GM23338 (cell line): ENCODE measurements around the gene OSBPL10. TPM values are rescaled to one million over a fixed set of nuclear protein-coding genes. Genes with fewer than 3 reads are reported as not detected.
A peak's percentile ranks its signal among the peaks of the same experiment; 100 is the strongest.

Experiments used
- ATAC-seq: fragments of 200-7000 bp; cut with Tn5 transposase; 3 replicates; pipeline ENCODE4 v1.9.1; 2020
- DNase-seq: peaks from one replicate; pipeline ENCODE4 v3.0.0-alpha.2; 2015; ENCODE audit warnings: low spot score
- H2AFZ ChIP-seq: fragments of 200-600 bp; sonication (generic); 2 replicates; pipeline ENCODE4 v1.8.0; 2016; ENCODE audit warnings: antibody characterized with exemption, mild to moderate bottlenecking, moderate library complexity
- H3F3A ChIP-seq: fragments of 200-600 bp; sonication (generic); replicated peaks from 2 replicates; pipeline ENCODE4 v1.8.0; 2017; ENCODE audit warnings: antibody characterized with exemption, mixed run types, low read depth
- H3K27ac ChIP-seq: fragments of 200-600 bp; sonication (generic); 2 replicates; pipeline ENCODE4 v1.6.1; 2016; ENCODE audit warnings: low read depth
- H3K27me3 ChIP-seq: fragments of 200-600 bp; sonication (generic); 2 replicates; pipeline ENCODE4 v1.8.0; 2016; ENCODE audit warnings: mild to moderate bottlenecking, mixed run types, moderate library complexity; ENCODE audit not compliant: insufficient read depth
- H3K36me3 ChIP-seq: fragments of 200-600 bp; sonication (generic); 2 replicates; pipeline ENCODE4 v1.8.0; 2016; ENCODE audit warnings: mild to moderate bottlenecking; ENCODE audit not compliant: insufficient read depth
- H3K4me1 ChIP-seq: fragments of 200-600 bp; sonication (generic); 2 replicates; pipeline ENCODE4 v1.8.0; 2016; ENCODE audit warnings: mild to moderate bottlenecking, moderate library complexity; ENCODE audit not compliant: insufficient read depth
- H3K4me2 ChIP-seq: fragments of 200-600 bp; sonication (generic); 2 replicates; pipeline ENCODE4 v1.7.1; 2017; ENCODE audit warnings: mixed run types
- H3K4me3 ChIP-seq: fragments of 200-600 bp; sonication (generic); 2 replicates; pipeline ENCODE4 v1.6.1; 2016; ENCODE audit warnings: mixed run types
- H3K79me2 ChIP-seq: fragments of 200-600 bp; sonication (generic); replicated peaks from 2 replicates; pipeline ENCODE4 v1.8.0; 2017; ENCODE audit warnings: mild to moderate bottlenecking; ENCODE audit not compliant: insufficient read depth
- H3K9me2 ChIP-seq: fragments of 200-600 bp; sonication (generic); 2 replicates; pipeline ENCODE4 v1.8.0; 2017; ENCODE audit not compliant: insufficient read depth
- H4K20me1 ChIP-seq: fragments of 200-600 bp; sonication (generic); replicated peaks from 2 replicates; pipeline ENCODE4 v1.8.0; 2017; ENCODE audit warnings: mild to moderate bottlenecking; ENCODE audit not compliant: insufficient read depth
- H3K27ac Mint-ChIP-seq: 2 replicates; pipeline ENCODE4 v1.8.0; 2020; ENCODE audit warnings: inconsistent platforms, mild to moderate bottlenecking, moderate library complexity, mixed read lengths
- H3K27me3 Mint-ChIP-seq: 3 replicates; pipeline ENCODE4 v1.8.0; 2022; ENCODE audit warnings: low read depth, mild to moderate bottlenecking, moderate library complexity, mixed read lengths, inconsistent platforms; ENCODE audit not compliant: insufficient read depth, poor library complexity
- H3K36me3 Mint-ChIP-seq: 3 replicates; pipeline ENCODE4 v1.8.0; 2021; ENCODE audit warnings: low read depth, mild to moderate bottlenecking, inconsistent platforms, moderate library complexity, mixed read lengths
- H3K4me1 Mint-ChIP-seq: 3 replicates; pipeline ENCODE4 v1.8.0; 2020; ENCODE audit warnings: mild to moderate bottlenecking, inconsistent platforms, mixed read lengths
- H3K4me3 Mint-ChIP-seq: 3 replicates; pipeline ENCODE4 v1.8.0; 2021; ENCODE audit warnings: moderate library complexity, mild to moderate bottlenecking, inconsistent platforms, mixed read lengths
- H3K9me3 Mint-ChIP-seq: 3 replicates; pipeline ENCODE4 v1.8.0; 2020; ENCODE audit warnings: moderate library complexity, mild to moderate bottlenecking, inconsistent platforms, mixed read lengths
- CREB1 ChIP-seq: fragments of 250-450 bp; sonication (Bioruptor Pico); IDR thresholded peaks from 2 replicates; pipeline ENCODE4 v1.5.0; 2020; ENCODE audit warnings: low read depth, mild to moderate bottlenecking, moderate library complexity
- CTCF ChIP-seq, 2 experiments: fragments of 200-600 bp in 1 of 2; sonication (generic) in 1 of 2; conservative IDR thresholded peaks; 2 replicates each; pipeline versions ENCODE4 v1.5.1 to v1.6.1; 2016 to 2017; ENCODE audit warnings: antibody characterized with exemption in 2 of 2, low read depth in 2 of 2, mild to moderate bottlenecking in 2 of 2, moderate library complexity in 1 of 2
- ETS1 ChIP-seq: IDR thresholded peaks from 2 replicates; pipeline ENCODE4 v1.6.1; 2016; ENCODE audit warnings: antibody characterized with exemption
- EZH2 ChIP-seq: fragments of 200-600 bp; sonication (generic); IDR thresholded peaks from one replicate; pipeline ENCODE4 v1.8.0; 2017; ENCODE audit warnings: antibody characterized with exemption, mild to moderate bottlenecking, low read depth; ENCODE audit not compliant: unreplicated experiment
- EZH2phosphoT487 ChIP-seq: fragments of 200-600 bp; sonication (generic); IDR thresholded peaks from one replicate; pipeline ENCODE4 v1.8.1; 2018; ENCODE audit warnings: antibody characterized with exemption; ENCODE audit not compliant: unreplicated experiment
- JUNB ChIP-seq: IDR thresholded peaks from one replicate; pipeline ENCODE4 v1.6.1; 2016; ENCODE audit warnings: antibody characterized with exemption; ENCODE audit not compliant: unreplicated experiment
- NANOG ChIP-seq: IDR thresholded peaks from 2 replicates; pipeline ENCODE4 v1.6.1; 2016; ENCODE audit warnings: antibody characterized with exemption, borderline replicate concordance
- POLR2AphosphoS5 ChIP-seq: IDR thresholded peaks from 2 replicates; pipeline ENCODE4 v1.6.1; 2016; ENCODE audit warnings: antibody characterized with exemption, low read depth
- REST ChIP-seq: IDR thresholded peaks from one replicate; pipeline ENCODE4 v1.6.1; 2018; ENCODE audit warnings: antibody characterized with exemption; ENCODE audit not compliant: unreplicated experiment
- STAT1 ChIP-seq: IDR thresholded peaks from one replicate; pipeline ENCODE4 v1.6.1; 2016; ENCODE audit warnings: antibody characterized with exemption; ENCODE audit not compliant: unreplicated experiment
- ZNF114 ChIP-seq: fragments of 250-450 bp; sonication (Bioruptor Pico); IDR thresholded peaks from 2 replicates; pipeline ENCODE4 v1.5.0; 2020; ENCODE audit warnings: mild to moderate bottlenecking, moderate library complexity
- ZNF331 ChIP-seq: fragments of 250-450 bp; sonication (Bioruptor Pico); IDR thresholded peaks from 2 replicates; pipeline ENCODE4 v1.5.0; 2020; ENCODE audit warnings: low read depth, mild to moderate bottlenecking, moderate library complexity
- ZNF462 ChIP-seq: fragments of 250-450 bp; sonication (Bioruptor Pico); IDR thresholded peaks from 2 replicates; pipeline ENCODE4 v1.5.0; 2020; ENCODE audit warnings: mild to moderate bottlenecking, moderate library complexity
- polyA plus RNA-seq: library from polyadenylated mRNA; unstranded; fragments of >200 nt; fragmentation: Nextera tagmentation; extraction: Ambion mirVana; gene quantifications from 2 replicates; pipeline ENCODE4 v1.2.1, GENCODE V29; 2016
- total RNA-seq: library from RNA; depleted of rRNA; stranded (reverse); fragments of >200 nt; shearing (Covaris generic); gene quantifications from 2 replicates; pipeline ENCODE4 v1.2.3, GENCODE V29; 2014

The OSBPL10 gene
- total and polyA plus RNA-seq, 2 experiments from 2014 or later = 23.8 to 149 TPM

GRCh38 chr3:31815006-31815405, 166.1 kb downstream of the OSBPL10 start:
- Mint-ChIP-seq H3K4me1 (peaks cover 26% of the 10 kb centered on the region), H3K36me3 (peaks cover 21% of the 10 kb centered on the region), H3K4me3 (no peak overlapping the region), H3K27me3 (no peaks in the 10 kb centered on the region), H3K27ac (peak overlapping the region; percentile 19; the same call in 1 of the 2 replicates), H3K9me3 (no peaks in the 10 kb centered on the region)
- peaks cover 60% of the 10 kb centered on the region for H3K79me2 ChIP-seq
- H3K4me1 ChIP-seq = peaks cover 33% of the 10 kb centered on the region
- no peak overlapping the region for H2AFZ ChIP-seq
- H3F3A ChIP-seq = no peaks in the 10 kb centered on the region
- no peak overlapping the region for H3K27ac ChIP-seq
- no peaks in the 10 kb centered on the region for H3K27me3 ChIP-seq
- no peak overlapping the region for H3K4me2 ChIP-seq
- TF ChIP-seq EZH2 (no peak), ZNF114 (no peak), POLR2AphosphoS5 (no peak), EZH2phosphoT487 (no peak), JUNB (no peak), REST (no peak), ETS1 (no peak), ZNF331 (CRISPR knock-in tag) (no peak), ZNF462 (CRISPR knock-in tag) (no peak), CTCF (conservative IDR thresholded peaks at IDR 0.05; ENCODE audit: low read depth in 2 of 2) (no peak), NANOG (no peak), CREB1 (CRISPR knock-in tag) (no peak), STAT1 (no peak)
- ATAC-seq = no peak
- DNase-seq = no peak
- H3K36me3 ChIP-seq = no peaks in the 10 kb centered on the region
- no peaks in the 10 kb centered on the region for H3K9me2 ChIP-seq
- no peak overlapping the region for H3K4me3 ChIP-seq
- peaks cover 14% of the 10 kb centered on the region for H4K20me1 ChIP-seq
